Activated naive CD8-positive, alpha-beta T cell (primary cell): ENCODE data around the gene SMO.
"Not testable (repeated sequence)": the region's sequence is repeated elsewhere in the genome, so short reads cannot be mapped to it uniquely, and the experiment has no call there.

ENCODE experiments used
- H3K27ac Mint-ChIP-seq: one replicate; pipeline ENCODE4 v1.8.0; 2021; ENCODE audit warnings: mixed read lengths
- H3K27me3 Mint-ChIP-seq: one replicate; pipeline ENCODE4 v1.8.0; 2021; ENCODE audit warnings: mixed read lengths
- H3K36me3 Mint-ChIP-seq: one replicate; pipeline ENCODE4 v1.8.0; 2021; ENCODE audit warnings: mixed read lengths
- H3K4me1 Mint-ChIP-seq: one replicate; pipeline ENCODE4 v1.8.0; 2021; ENCODE audit warnings: low read depth, mixed read lengths
- H3K4me3 Mint-ChIP-seq: one replicate; pipeline ENCODE4 v1.8.0; 2021; ENCODE audit warnings: mild to moderate bottlenecking, mixed read lengths
- H3K9me3 Mint-ChIP-seq: one replicate; pipeline ENCODE4 v1.8.0; 2021; ENCODE audit warnings: low read depth, mixed read lengths

The SMO gene

DNA sequence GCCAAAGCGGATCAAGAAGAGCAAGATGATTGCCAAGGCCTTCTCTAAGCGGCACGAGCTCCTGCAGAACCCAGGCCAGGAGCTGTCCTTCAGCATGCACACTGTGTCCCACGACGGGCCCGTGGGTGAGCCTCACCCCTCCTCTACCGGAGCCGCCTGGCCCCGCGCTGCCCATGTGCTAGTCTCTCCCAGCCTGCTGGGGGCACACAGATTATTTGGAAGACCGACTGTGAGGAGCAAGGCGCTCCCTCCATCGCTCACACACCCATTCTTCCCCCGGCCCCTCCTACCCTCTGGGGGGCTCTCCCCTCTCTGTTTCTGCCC is 22.5 kb downstream of the SMO start:
- H3K27me3 Mint-ChIP-seq: no peaks in the 10 kb centered on the region
- no peaks in the 10 kb centered on the region for H3K4me1 Mint-ChIP-seq
- H3K4me3 Mint-ChIP-seq: no peak overlapping the region
- H3K36me3 Mint-ChIP-seq: no peaks in the 10 kb centered on the region
- no peak overlapping the region for H3K27ac Mint-ChIP-seq
- no peaks in the 10 kb centered on the region for H3K9me3 Mint-ChIP-seq

DNA sequence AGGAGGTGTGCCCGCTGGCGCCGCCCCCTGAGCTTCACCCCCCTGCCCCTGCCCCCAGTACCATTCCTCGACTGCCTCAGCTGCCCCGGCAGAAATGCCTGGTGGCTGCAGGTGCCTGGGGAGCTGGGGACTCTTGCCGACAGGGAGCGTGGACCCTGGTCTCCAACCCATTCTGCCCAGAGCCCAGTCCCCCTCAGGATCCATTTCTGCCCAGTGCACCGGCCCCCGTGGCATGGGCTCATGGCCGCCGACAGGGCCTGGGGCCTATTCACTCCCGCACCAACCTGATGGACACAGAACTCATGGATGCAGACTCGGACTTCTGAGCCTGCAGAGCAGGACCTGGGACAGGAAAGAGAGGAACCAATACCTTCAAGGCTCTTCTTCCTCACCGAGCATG is 23.7 kb downstream of the SMO start:
- no peak overlapping the region for H3K27ac Mint-ChIP-seq
- H3K4me1 Mint-ChIP-seq: no peaks in the 10 kb centered on the region
- H3K27me3 Mint-ChIP-seq: no peaks in the 10 kb centered on the region
- H3K36me3 Mint-ChIP-seq: no peaks in the 10 kb centered on the region
- no peak overlapping the region for H3K4me3 Mint-ChIP-seq
- no peaks in the 10 kb centered on the region for H3K9me3 Mint-ChIP-seq

DNA sequence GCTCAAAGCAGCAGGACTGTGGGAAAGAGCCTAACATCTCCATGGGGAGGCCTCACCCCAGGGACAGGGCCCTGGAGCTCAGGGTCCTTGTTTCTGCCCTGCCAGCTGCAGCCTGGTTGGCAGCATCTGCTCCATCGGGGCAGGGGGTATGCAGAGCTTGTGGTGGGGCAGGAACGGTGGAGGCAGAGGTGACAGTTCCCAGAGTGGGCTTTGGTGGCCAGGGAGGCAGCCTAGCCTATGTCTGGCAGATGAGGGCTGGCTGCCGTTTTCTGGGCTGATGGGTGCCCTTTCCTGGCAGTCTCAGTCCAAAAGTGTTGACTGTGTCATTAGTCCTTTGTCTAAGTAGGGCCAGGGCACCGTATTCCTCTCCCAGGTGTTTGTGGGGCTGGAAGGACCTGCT is 24.2 kb downstream of the SMO start:
- Mint-ChIP-seq H3K27me3 (no peaks in the 10 kb centered on the region), H3K4me3 (no peak overlapping the region), H3K9me3 (no peaks in the 10 kb centered on the region), H3K4me1 (no peaks in the 10 kb centered on the region), H3K36me3 (no peaks in the 10 kb centered on the region), H3K27ac (no peak overlapping the region)

DNA sequence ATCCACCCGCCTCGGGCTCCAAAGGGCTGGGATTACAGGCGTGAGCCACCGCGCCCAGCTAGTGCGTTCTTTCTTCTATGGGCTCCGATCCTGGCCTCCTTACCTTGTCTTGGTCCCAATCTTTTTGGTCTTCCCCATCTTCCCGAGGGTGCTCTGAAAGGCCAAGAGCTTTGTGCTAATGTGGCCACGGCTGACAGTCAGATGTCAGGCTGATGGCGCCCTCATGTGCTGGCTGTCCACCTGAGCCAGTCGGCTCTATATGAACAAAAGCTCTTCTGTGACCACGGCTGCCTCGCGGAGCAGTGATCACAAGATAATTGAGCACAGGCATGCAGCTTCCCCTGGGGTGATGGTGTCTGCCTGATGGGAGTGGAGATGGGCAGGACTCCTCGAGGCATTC is 25.4 kb downstream of the SMO start:
- H3K9me3 Mint-ChIP-seq: no peaks in the 10 kb centered on the region
- H3K27me3 Mint-ChIP-seq: peaks cover 2% of the 10 kb centered on the region
- H3K27ac Mint-ChIP-seq: no peak overlapping the region

DNA sequence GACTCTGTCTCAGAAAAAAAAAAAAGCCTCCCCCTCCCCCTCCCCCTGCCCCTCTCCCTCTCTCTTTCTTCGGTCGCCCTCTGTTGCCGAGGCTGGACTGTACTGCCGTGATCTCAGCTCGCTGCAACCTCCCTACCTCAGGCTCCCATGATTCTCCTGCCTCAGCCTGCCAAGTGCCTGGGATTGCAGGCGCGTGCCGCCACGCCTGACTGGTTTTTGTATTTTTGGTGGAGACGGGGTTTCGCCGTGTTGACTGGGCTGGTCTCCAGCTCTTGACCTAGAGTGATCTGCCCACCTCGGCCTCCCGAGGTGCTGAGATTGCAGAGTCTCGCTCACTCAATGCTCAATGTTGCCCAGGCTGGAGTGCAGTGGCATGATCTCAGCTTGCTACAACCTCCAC is 27.3 kb downstream of the SMO start:
- H3K27ac Mint-ChIP-seq, H3K27me3 Mint-ChIP-seq, H3K36me3 Mint-ChIP-seq, H3K9me3 Mint-ChIP-seq, H3K4me3 Mint-ChIP-seq, H3K4me1 Mint-ChIP-seq: not testable (repeated sequence)

More for the DNA sequence above, 25.4 kb downstream of the SMO start:
- H3K36me3 Mint-ChIP-seq: no peaks in the 10 kb centered on the region
- no peaks in the 10 kb centered on the region for H3K4me1 Mint-ChIP-seq
- no peak overlapping the region for H3K4me3 Mint-ChIP-seq

DNA sequence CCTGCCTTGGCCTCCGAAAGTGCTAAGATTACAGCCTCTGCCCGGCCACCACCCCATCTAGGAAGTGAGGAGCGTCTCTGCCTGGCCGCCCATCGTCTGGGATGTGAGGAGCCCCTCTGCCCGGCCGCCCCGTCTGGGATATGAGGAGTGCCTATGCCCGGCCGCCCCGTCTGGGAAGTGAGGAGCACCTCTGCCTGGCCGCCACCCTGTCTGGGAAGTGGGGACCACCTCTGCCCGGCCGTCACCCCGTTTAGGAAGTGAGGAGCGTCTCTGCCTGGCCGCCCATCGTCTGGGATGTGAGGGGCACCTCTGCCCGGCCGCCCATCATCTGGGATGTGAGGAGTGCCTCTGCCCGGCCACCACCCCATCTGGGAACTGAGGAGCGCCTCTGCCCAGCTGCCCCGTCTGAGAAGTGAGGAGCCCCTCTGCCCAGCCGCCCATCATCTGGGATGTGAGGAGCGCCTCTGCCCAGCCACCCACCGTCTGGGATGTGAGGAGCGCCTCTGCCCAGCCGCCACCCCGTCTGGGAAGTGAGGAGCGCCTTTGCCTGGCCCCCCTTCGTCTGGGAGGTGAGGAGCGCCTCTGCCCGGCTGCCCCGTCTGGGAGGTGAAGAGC is 27.8 kb downstream of the SMO start:
- not testable (repeated sequence) for H3K27ac Mint-ChIP-seq, H3K27me3 Mint-ChIP-seq, H3K4me1 Mint-ChIP-seq, H3K9me3 Mint-ChIP-seq, H3K4me3 Mint-ChIP-seq, H3K36me3 Mint-ChIP-seq

DNA sequence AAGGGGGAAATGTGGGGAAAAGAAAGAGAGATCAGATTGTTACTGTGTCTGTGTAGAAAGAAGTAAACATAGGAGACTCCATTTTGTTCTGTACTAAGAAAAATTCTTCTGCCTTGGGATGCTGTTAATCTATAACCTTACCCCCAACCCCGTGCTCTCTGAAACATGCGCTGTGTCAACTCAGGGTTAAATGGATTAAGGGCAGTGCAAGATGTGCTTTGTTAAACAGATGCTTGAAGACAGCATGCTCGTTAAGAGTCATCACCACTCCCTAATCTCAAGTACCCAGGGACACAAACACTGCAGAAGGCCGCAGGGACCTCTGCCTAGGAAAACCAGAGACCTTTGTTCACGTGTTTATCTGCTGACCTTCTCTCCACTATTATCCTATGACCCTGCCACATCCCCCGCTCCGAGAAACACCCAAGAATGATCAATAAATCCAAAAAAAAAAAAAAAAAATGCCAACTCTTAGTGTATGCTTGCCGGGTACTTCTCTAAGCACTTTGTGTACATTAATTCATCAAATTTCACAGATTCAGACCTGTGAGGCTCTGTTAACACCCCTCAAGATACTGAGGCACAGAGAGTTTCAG is 28.5 kb downstream of the SMO start:
- H3K9me3 Mint-ChIP-seq, H3K27me3 Mint-ChIP-seq, H3K4me1 Mint-ChIP-seq, H3K4me3 Mint-ChIP-seq, H3K27ac Mint-ChIP-seq, H3K36me3 Mint-ChIP-seq: not testable (repeated sequence)

DNA sequence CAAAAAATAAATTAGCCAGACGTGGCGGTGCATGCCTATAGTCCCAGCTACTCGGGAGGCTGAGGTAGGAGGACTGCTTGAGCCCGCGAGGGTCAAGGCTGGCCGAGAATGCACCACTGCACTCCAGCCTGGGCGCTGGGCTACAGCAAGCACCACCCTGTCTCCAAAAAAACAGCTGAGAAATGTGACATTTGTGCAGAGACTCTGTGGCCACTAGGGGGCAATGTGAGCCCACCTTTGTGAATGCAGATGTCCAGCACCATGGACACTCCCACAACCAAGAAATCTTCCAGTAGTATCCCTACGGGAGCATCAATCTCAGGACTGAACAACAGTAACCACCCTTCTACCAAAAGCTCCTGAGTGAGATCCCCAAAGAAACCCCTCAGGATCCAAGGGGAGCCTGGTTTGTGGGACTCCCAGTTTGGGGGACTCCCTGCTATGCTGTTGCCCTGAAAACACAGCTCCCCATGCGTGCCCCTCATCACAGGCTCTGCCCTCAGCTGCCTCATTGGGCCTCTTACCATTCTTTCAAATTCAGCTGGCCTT is 30.2 kb downstream of the SMO start:
- Mint-ChIP-seq H3K4me3 (no peak overlapping the region), H3K4me1 (peaks cover 13% of the 10 kb centered on the region), H3K9me3 (no peaks in the 10 kb centered on the region), H3K27ac (no peak overlapping the region), H3K27me3 (peaks cover 2% of the 10 kb centered on the region), H3K36me3 (no peaks in the 10 kb centered on the region)

DNA sequence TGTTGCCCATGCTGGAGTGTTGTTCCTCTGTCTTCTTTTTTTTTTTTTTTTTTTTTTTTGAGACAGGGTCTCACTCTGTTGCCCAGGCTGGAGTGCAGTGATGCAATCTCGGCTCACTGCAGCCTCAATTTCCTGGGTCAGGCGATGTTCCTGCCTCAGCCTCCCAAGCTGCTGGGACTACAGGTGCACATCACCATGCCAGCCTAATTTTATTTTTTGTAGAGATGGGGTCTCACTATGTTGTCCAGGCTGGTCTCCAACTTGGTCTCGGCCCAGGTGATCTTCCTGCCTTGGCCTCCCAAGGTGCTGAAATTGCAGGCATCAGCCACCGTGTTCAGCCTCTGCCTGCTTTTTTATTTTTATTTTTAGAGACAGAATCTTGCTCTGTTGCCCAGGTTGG is 30.7 kb downstream of the SMO start:
- H3K4me1 Mint-ChIP-seq: peaks cover 14% of the 10 kb centered on the region
- not testable (repeated sequence) for H3K9me3 Mint-ChIP-seq, H3K4me3 Mint-ChIP-seq, H3K27me3 Mint-ChIP-seq, H3K36me3 Mint-ChIP-seq, H3K27ac Mint-ChIP-seq

DNA sequence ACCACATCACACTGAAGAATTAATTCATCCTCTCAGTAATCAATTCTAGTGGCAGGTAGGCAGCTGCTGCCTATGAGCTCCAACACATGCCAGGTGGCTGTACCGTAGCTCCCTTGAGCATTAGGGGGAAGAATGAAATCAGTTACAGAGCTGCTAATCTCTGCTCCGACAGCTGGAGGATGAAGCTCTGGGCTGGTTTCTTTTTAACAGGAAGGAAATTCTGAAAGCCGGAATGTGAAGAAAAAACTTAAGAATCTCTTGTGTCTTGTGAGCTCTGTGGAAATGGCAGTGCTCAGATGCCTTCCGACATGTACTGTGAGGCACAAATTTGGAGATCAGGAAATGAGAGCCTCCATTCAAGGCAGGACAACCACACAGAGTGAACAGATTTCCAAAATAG is 33.6 kb downstream of the SMO start:
- no peaks in the 10 kb centered on the region for H3K36me3 Mint-ChIP-seq
- H3K4me3 Mint-ChIP-seq: peak overlapping the region; percentile 46
- H3K27me3 Mint-ChIP-seq: peaks cover 2% of the 10 kb centered on the region
- peak overlapping the region; percentile 86 for H3K27ac Mint-ChIP-seq
- peaks cover 30% of the 10 kb centered on the region for H3K4me1 Mint-ChIP-seq
- no peaks in the 10 kb centered on the region for H3K9me3 Mint-ChIP-seq

DNA sequence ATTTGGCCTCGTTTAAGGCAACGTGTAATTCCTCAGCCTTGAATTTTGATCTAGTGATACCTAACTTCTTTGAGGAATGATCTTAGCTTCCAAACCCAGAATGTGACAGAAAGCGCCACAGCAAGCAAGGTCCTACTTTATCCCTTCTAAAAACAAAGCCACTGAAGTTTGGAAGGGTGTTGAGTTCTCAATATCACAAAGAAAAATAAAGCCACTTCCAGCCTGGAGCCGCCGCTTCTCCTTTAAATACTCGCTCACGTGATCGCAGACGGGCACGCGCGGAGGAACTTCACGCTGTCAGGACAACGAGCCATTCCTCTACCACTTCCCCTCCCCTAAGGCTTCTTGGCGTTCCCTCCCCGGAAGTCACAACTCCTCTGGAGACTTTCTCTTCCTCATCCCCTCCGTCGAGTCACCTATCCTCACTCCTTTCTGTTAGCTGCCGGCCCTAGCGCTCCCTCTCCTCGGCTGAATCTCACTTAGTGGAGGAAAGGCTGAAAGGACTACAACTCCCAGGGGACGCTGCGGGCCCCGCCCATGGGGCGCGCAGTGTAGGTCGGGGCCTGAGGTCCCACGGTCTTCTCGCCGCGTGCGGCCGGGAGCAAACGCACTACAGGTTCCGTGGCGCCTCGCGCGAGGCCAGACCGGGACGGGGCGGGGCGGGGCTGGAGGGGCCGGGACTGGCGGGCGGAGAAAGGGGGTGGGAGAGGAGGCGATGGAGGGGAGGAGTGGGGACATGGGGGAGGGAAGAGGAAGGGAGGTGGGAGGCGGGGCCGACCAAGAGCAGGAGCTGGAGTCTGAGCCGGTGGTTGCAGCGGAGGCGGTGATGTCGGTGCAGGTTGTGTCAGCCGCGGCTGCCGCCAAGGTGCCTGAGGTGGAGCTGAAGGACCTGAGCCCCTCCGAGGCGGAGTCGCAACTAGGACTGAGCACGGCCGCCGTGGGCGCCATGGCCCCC is 36.1 kb downstream of the SMO start, which contains the start of gene AHCYL2:
TSS of gene AHCYL2 (plus strand) at position 780 of the 955 bp plus-strand sequence.
- no peaks in the 10 kb centered on the region for H3K36me3 Mint-ChIP-seq
- H3K4me3 Mint-ChIP-seq: peak within 1 kb of the TSS; percentile 96
- peaks cover 41% of the 10 kb centered on the region for H3K4me1 Mint-ChIP-seq
- no peaks in the 10 kb centered on the region for H3K9me3 Mint-ChIP-seq
- H3K27me3 Mint-ChIP-seq: no peaks in the 10 kb centered on the region
- peak within 1 kb of the TSS; percentile 98 for H3K27ac Mint-ChIP-seq

DNA sequence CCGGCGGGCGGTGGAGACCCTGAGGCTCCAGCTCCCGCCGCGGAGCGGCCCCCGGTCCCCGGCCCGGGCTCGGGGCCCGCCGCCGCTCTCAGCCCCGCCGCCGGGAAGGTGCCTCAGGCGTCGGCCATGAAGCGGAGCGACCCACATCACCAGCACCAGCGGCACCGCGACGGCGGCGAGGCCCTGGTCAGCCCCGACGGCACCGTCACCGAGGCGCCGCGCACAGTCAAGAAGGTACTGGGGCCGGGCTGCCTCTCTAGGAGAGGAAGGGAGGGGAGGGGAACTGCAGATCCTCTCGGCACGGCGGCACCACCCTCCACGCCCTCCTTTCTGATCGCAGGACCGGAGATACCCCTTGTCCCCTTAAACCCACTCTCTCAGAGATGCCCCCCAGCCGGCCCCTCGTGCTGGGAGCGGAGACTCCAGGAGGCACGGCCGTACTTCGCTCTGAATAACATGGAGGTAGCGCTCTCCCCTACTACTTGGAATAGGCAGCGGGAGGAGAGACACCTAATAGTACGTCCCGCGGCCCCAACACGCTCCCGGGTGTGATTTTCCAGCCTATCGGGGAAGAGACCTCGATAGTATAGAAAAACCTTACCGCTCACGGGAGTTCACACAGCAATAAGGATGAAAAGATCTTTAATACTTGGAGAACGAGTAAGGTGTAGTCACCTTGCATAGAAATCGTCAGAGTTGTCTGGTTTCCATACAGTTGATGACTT is 36.9 kb downstream of the SMO start:
- Mint-ChIP-seq H3K9me3 (no peaks in the 10 kb centered on the region), H3K27ac (peak overlapping the region; percentile 69), H3K36me3 (no peaks in the 10 kb centered on the region), H3K4me1 (peaks cover 42% of the 10 kb centered on the region), H3K27me3 (no peaks in the 10 kb centered on the region), H3K4me3 (peak overlapping the region; percentile 96)

DNA sequence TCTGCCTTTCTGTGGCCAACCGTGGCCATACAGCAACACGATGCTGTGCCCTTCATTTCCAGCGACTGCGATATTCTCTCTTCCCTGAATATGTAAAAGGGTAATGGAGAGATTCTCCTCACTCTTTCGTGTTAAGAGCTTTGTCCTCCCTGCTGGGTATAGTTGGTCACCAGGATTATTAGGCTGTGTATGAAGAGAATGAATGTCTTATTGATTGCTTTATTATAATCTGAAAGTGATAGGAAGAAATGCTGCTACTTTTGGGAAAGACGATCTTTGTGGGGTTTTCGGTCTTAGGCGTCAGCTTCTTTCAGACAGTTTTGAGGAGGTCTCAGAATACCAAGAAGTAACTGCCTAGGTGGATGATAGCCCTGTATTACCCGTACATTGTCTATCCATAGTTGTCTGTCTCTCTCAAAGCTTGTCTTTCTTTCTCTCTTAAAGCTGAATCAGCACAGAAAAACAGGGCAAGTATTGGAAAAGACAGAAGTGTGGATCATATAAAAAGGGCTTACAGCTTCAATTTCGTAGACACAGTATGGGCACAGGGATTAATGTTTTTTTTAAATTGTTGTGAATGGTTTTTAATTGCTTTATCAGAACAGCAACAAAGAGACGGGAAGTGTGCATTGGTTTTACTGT is 37.6 kb downstream of the SMO start:
- Mint-ChIP-seq H3K36me3 (no peaks in the 10 kb centered on the region), H3K27ac (peak overlapping the region; percentile 69), H3K4me1 (peaks cover 42% of the 10 kb centered on the region), H3K27me3 (no peaks in the 10 kb centered on the region), H3K4me3 (peak overlapping the region; percentile 94), H3K9me3 (no peaks in the 10 kb centered on the region)
